NCI-H460 (cell line): ENCODE results near the gene SHROOM3. TPM values are rescaled to one million over a fixed set of nuclear protein-coding genes. Genes with fewer than 3 reads are reported as not detected.

Source experiments
- DNase-seq: peaks from one replicate; pipeline ENCODE4 v3.0.0-alpha.2; 2016; ENCODE audit warnings: low read depth; ENCODE audit errors: extremely low read depth
- total RNA-seq: library from RNA; depleted of rRNA; stranded (reverse); fragments of >200 nt; shearing (Covaris generic); gene quantifications from 2 replicates; pipeline ENCODE4 v1.2.3, GENCODE V29; 2014

The SHROOM3 gene
- total RNA-seq, 1 experiment from 2014 or later = 0.40 TPM

GRCh38 chr4:76683144-76683543 is 248.1 kb downstream of the SHROOM3 start:
- DNase-seq = no peak

DNA sequence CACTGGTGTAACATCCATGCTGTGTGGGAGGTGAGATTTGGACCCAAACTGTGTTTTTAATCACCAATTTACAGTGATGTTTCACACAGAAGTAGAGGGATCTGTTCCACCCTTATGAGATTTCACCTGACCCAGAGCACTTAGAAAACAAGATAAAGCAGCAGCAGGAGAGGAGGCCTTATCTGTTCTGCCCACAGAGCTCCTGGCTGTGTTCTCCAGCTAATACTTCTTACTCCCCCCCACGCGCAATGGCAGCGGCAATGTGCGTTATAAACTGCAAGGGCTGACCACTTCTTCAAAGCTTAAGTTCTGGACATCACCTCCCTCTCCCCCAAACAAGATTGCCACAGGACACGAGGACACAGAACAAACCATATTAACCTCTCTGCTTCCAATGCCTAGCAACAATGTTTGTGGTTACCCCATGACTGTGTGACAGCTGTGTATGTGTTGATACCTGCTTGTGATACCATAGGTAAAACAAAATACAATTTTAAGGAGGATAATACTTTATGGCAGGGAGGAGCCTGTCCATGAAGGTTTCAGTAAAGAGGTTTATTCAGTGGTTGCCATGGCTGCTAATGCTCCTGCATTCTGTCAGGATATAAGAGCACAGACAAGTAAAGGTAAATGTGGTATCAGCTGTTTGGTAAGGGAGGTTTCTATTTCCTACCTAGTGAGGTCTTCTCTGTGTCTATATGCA is 252.9 kb downstream of the SHROOM3 start:
- no peak for DNase-seq

DNA sequence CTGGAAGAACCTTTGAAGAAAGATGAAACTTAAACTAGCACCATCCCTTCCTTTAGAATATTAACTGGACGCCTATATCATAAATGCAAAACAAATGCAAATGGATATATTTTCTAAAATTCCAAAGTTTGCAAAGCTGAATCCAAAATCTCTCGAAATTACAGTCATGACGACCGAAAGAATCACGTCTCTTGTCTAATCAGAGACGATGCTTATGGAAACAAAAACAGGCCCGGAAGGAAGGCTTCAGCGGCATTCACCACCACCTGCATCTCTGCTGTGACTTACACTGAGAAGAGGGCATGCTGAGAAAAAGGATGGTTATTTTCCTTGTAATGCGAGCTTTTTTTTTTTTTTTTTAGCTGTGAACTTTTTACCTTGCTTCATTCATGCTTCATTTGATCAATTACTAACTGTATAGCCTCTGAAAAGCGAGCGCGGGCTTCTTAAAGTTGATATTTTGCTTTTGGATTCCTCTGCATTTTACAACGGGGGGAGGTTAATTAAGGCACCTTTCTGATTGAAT is 253.7 kb downstream of the SHROOM3 start:
- no peak for DNase-seq

GRCh38 chr4:76689145-76689817 is 254.3 kb downstream of the SHROOM3 start:
- DNase-seq = no peak

- no peak for DNase-seq
These were observed 255.2 kb downstream of the SHROOM3 start for GRCh38 chr4:76690011-76690905.

GRCh38 chr4:76690906-76691275 is 255.9 kb downstream of the SHROOM3 start:
- no peak for DNase-seq

GRCh38 chr4:76691807-76692582 is 257.0 kb downstream of the SHROOM3 start:
- no peak for DNase-seq

- no peak for DNase-seq
These were observed 257.7 kb downstream of the SHROOM3 start for GRCh38 chr4:76692761-76693160.

DNA sequence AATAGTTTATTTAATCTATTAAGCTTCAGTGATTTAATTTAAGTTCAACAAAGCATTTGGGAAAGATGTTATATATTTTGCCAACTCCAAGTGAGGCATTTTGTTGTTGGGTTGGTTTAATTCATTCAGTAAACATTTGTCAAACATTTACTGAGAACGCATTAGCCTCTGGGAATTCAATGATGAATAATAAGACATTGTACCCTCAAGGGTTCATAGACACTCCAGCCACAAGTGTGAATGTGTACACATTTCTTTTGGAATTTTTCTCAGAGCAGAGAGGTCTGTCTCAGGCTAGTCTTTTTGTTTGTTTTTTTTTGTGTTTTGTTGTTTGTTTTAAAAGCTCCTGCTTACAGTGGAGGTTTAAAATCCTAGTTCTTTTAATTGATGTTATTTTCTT is 259.0 kb downstream of the SHROOM3 start:
- DNase-seq = no peak

DNA sequence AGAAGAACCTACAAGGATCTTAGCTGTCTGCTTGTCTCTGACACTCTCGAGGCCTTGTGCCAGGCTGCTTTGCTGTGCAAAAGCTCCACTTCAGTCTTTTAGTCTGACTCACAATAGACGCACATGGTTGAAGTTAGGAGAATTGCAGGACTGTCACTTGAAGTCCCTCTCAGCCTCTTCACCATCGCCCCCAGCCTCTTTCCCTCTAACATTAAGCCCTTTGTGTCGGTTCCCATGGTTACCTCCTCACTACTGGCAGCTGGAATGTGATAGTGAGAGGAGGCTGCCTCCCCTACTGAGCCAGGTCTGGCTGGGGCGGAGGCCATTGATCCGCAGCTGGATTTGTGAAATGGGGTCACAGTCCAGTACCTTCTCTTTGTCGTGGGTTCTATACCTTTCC is 261.1 kb downstream of the SHROOM3 start:
- no peak for DNase-seq

- DNase-seq = no peak
These were observed 262.2 kb downstream of the SHROOM3 start for GRCh38 chr4:76697129-76697803.

DNA sequence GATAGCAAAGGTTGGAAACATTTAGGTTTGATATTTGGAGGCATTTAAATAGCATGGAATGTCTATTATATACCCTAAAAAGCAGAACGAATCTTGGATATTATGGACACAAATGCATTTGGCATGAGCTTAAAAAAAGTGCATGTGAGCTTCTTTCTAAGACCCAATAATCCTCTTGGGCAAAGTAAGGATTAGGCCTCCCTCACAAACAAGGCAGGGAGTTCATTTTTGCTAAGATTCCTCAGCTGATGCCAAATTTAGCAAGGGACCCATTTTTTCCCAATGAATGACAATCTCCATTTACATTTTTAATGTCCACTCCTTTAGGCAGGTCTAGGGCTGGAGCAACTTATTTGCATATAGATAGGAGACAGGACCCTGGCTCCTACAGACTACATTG is 263.1 kb downstream of the SHROOM3 start:
- no peak for DNase-seq

DNA sequence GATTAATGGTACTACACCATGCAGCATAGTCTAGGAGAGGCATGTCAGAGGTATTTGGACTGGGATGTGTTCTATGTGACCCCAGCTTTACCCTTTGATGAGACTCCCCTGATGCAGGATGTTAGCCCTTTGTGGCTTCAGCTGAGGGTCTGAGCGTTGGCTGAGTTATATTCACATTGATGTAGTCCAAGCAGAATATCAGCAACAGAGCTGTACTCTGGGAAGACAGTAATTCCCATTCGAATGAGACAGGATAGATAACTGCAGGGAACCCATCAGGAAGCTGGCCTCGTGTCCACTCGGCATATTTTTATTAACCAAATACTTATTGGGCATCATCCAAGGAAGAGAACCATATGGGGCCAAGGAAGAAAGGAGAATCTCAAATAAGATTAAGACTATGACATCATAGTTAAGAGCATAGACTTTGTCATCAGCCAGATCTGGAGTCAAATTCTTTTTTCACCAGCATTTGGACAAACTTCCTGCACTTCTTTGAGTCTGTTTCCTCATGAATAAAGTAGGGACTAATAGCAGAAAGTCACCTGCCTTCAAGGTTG is 264.8 kb downstream of the SHROOM3 start:
- no peak for DNase-seq

GRCh38 chr4:76702440-76703122 is 267.6 kb downstream of the SHROOM3 start:
- DNase-seq = no peak

DNA sequence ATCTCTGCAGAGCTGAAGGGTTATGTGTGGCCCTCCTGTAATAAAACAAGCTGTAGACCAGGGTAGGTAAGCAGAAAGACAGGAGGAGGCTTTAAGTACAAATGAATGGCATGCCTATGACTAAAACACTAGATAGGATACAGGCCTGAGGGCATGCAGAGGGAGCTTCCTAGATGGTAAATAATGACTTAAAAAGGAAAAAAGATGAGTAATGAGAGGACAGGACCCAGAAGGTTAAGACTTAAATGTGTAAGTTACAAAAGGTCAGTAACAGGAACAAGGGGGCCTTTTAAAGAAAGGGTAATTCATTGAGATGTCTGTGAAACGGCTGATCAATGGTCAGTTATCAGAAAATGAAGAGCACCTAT is 268.1 kb downstream of the SHROOM3 start:
- no peak for DNase-seq

GRCh38 chr4:76703676-76704075 is 268.6 kb downstream of the SHROOM3 start:
- no peak for DNase-seq

- DNase-seq = no peak
These were observed 269.3 kb downstream of the SHROOM3 start for GRCh38 chr4:76704133-76704881.

GRCh38 chr4:76705472-76705871 is 270.4 kb downstream of the SHROOM3 start:
- DNase-seq = no peak
